Natural killer cell (primary cell): ENCODE data around the gene CA10. TPM values are rescaled to one million over a fixed set of nuclear protein-coding genes. Genes with fewer than 3 reads are reported as not detected.
A peak's percentile ranks its signal among the peaks of the same experiment; 100 is the strongest.

Experiments used
- ATAC-seq, 3 donors: fragments of 150-1000 bp in 2 of 3; fragments of 200-7000 bp in 1 of 3; cut with Tn5 transposase; 1 replicate in 1 of 3; 2 replicates in 2 of 3; pipeline ENCODE4 v1.10.0; 2021; ENCODE audit warnings: mild to moderate bottlenecking in 2 of 3, moderate library complexity in 2 of 3
- DNase-seq, 2 donors: peaks; one replicate each; pipeline versions ENCODE4 v3.0.0 to v3.0.0-alpha.2; 2013 to 2021; ENCODE audit warnings: mixed read lengths in 1 of 2
- H3K27ac ChIP-seq: one replicate; pipeline ENCODE4 v1.5.1; 2013; ENCODE audit warnings: mild to moderate bottlenecking, low read length
- H3K27me3 ChIP-seq: one replicate; pipeline ENCODE4 v1.6.1; 2013; ENCODE audit warnings: low read length; ENCODE audit not compliant: control insufficient read depth, insufficient read depth
- H3K36me3 ChIP-seq: one replicate; pipeline ENCODE4 v1.6.1; 2013; ENCODE audit warnings: low read length; ENCODE audit not compliant: control insufficient read depth, insufficient read depth
- H3K4me1 ChIP-seq: one replicate; pipeline ENCODE4 v1.6.1; 2013; ENCODE audit warnings: low read length; ENCODE audit not compliant: control insufficient read depth, insufficient read depth
- H3K4me3 ChIP-seq: one replicate; pipeline ENCODE4 v1.5.1; 2013; ENCODE audit warnings: low read length
- H3K9me3 ChIP-seq: one replicate; pipeline ENCODE4 v1.6.1; 2013; ENCODE audit warnings: low read length; ENCODE audit not compliant: control insufficient read depth, insufficient read depth
- H3K27ac Mint-ChIP-seq, 2 donors: one replicate each; pipeline ENCODE4 v1.8.0; 2022; ENCODE audit warnings: mild to moderate bottlenecking in 2 of 2, mixed read lengths in 2 of 2, moderate library complexity in 1 of 2
- H3K27me3 Mint-ChIP-seq, 2 donors: one replicate each; pipeline ENCODE4 v1.8.0; 2022; ENCODE audit warnings: low read depth in 2 of 2, mixed read lengths in 2 of 2
- H3K36me3 Mint-ChIP-seq: one replicate; pipeline ENCODE4 v1.8.0; 2022; ENCODE audit warnings: mixed read lengths
- H3K4me1 Mint-ChIP-seq, 2 donors: one replicate each; pipeline ENCODE4 v1.8.0; 2022; ENCODE audit warnings: mixed read lengths in 2 of 2
- H3K4me3 Mint-ChIP-seq: one replicate; pipeline ENCODE4 v1.8.0; 2022; ENCODE audit warnings: mild to moderate bottlenecking, moderate library complexity, mixed read lengths
- H3K9me3 Mint-ChIP-seq, 2 donors: one replicate each; pipeline ENCODE4 v1.8.0; 2022; ENCODE audit warnings: mixed read lengths in 2 of 2
- CTCF ChIP-seq: fragments of 200-600 bp; IDR thresholded peaks from one replicate; pipeline ENCODE4 v1.8.0; 2022; ENCODE audit warnings: antibody characterized with exemption
- WGBS: methylation state at CpG from one replicate; pipeline ENCODE4 v1.1.7; 2013; ENCODE audit warnings: missing lambda C conversion rate; ENCODE audit not compliant: insufficient coverage; 5-methylcytosine and 5-hydroxymethylcytosine counted together
- intact Hi-C: fragments of 100-400 bp; cut with micrococcal nuclease; formaldehyde crosslinking; loops from one replicate; pipeline ENCODE4 v1.14.2; 2022
- total RNA-seq, 4 donors: library from RNA; stranded (reverse); fragments of 120-200 nt in 1 of 4; gene quantifications; one replicate each; pipeline versions ENCODE4 v1.2.3 to v1.2.4, GENCODE V29; 2013 to 2022

The CA10 gene
- total RNA-seq, 3 donors from 2014 or later (not counting 1 experiment from before 2014, with no cell fraction given): not detected

GRCh38 chr17:51613255-51613654 is 545.3 kb downstream of the CA10 start:
- intact Hi-C loops: no loop called here
- Histone ChIP-seq H3K27me3 (no peaks in the 10 kb centered on the region), H3K27ac (no peak overlapping the region), H3K4me1 (no peaks in the 10 kb centered on the region), H3K36me3 (no peaks in the 10 kb centered on the region), H3K4me3 (no peak overlapping the region), H3K9me3 (no peaks in the 10 kb centered on the region)
- DNase-seq (no peak), ATAC-seq (no peak)
- Mint-ChIP-seq H3K27ac (no peak overlapping the region), H3K27me3 (peaks cover 12 to 23% of the 10 kb centered on the region in 2 donors), H3K4me3 (no peak overlapping the region), H3K4me1 (no peaks in the 10 kb centered on the region), H3K9me3 (no peaks in the 10 kb centered on the region), H3K36me3 (no peaks in the 10 kb centered on the region)
- no CpG with 5 or more reads among the region's 1 CpG for WGBS
- TF ChIP-seq CTCF: no peak

- no peak for TF ChIP-seq CTCF
- Mint-ChIP-seq H3K9me3 (no peaks in the 10 kb centered on the region), H3K27ac (no peak overlapping the region), H3K4me1 (no peaks in the 10 kb centered on the region), H3K4me3 (no peak overlapping the region), H3K27me3 (peaks cover 6 to 18% of the 10 kb centered on the region in 2 donors), H3K36me3 (no peaks in the 10 kb centered on the region)
- no peak overlapping the region for H3K27ac ChIP-seq
- DNase-seq: no peak
- H3K36me3 ChIP-seq: no peaks in the 10 kb centered on the region
- intact Hi-C loops: no loop called here
- H3K27me3 ChIP-seq: no peaks in the 10 kb centered on the region
- no peak overlapping the region for H3K4me3 ChIP-seq
- no peak for ATAC-seq
- no peaks in the 10 kb centered on the region for H3K4me1 ChIP-seq
- 89% methylated on average over 3 of the region's 3 CpGs for WGBS
- H3K9me3 ChIP-seq: no peaks in the 10 kb centered on the region
Measured at GRCh38 chr17:51612692-51613091, 545.8 kb downstream of the CA10 start.

GRCh38 chr17:51611585-51611984 is 546.9 kb downstream of the CA10 start:
- peak in 1 of 3 donors; percentile 22 for ATAC-seq
- Histone ChIP-seq H3K27me3 (no peaks in the 10 kb centered on the region), H3K4me1 (no peaks in the 10 kb centered on the region), H3K27ac (no peak overlapping the region), H3K36me3 (no peaks in the 10 kb centered on the region), H3K9me3 (no peaks in the 10 kb centered on the region), H3K4me3 (no peak overlapping the region)
- WGBS: 55% methylated on average over 6 of the region's 6 CpGs
- Mint-ChIP-seq H3K4me1 (no peaks in the 10 kb centered on the region), H3K9me3 (no peaks in the 10 kb centered on the region), H3K4me3 (no peak overlapping the region), H3K27ac (no peak overlapping the region), H3K27me3 (peaks cover 6 to 8% of the 10 kb centered on the region in 2 donors), H3K36me3 (no peaks in the 10 kb centered on the region)
- intact Hi-C loops: no loop called here
- no peak for TF ChIP-seq CTCF
- no peak for DNase-seq

GRCh38 chr17:51610834-51611233 is 547.7 kb downstream of the CA10 start:
- Histone ChIP-seq H3K4me3 (no peak overlapping the region), H3K27me3 (no peaks in the 10 kb centered on the region), H3K9me3 (no peaks in the 10 kb centered on the region), H3K4me1 (no peaks in the 10 kb centered on the region), H3K36me3 (no peaks in the 10 kb centered on the region), H3K27ac (no peak overlapping the region)
- no peaks in the 10 kb centered on the region for H3K9me3 Mint-ChIP-seq
- no peaks in the 10 kb centered on the region for H3K4me1 Mint-ChIP-seq
- H3K27me3 Mint-ChIP-seq: peaks cover 6 to 7% of the 10 kb centered on the region in 2 donors
- no peak overlapping the region for H3K4me3 Mint-ChIP-seq
- no peak overlapping the region for H3K27ac Mint-ChIP-seq
- no peak for TF ChIP-seq CTCF
- intact Hi-C loops: no loop called here
- DNase-seq: no peak
- WGBS: 90% methylated on average over 5 of the region's 5 CpGs
- ATAC-seq: no peak
- H3K36me3 Mint-ChIP-seq: no peaks in the 10 kb centered on the region
